HEK293T (cell line): ENCODE measurements around the gene SP5.

Source experiments
- ARNT ChIP-seq: fragments of 450-650 bp; IDR thresholded peaks from 2 replicates; pipeline ENCODE4 v1.6.1; 2017; ENCODE audit warnings: mild to moderate bottlenecking
- ELF4 ChIP-seq: fragments of 450-650 bp; IDR thresholded peaks from 2 replicates; pipeline ENCODE4 v1.6.1; 2017; ENCODE audit warnings: antibody characterized with exemption
- FOXA1 ChIP-seq: fragments of 450-650 bp; IDR thresholded peaks from 2 replicates; pipeline ENCODE4 v1.6.1; 2016; ENCODE audit warnings: mild to moderate bottlenecking

DNA sequence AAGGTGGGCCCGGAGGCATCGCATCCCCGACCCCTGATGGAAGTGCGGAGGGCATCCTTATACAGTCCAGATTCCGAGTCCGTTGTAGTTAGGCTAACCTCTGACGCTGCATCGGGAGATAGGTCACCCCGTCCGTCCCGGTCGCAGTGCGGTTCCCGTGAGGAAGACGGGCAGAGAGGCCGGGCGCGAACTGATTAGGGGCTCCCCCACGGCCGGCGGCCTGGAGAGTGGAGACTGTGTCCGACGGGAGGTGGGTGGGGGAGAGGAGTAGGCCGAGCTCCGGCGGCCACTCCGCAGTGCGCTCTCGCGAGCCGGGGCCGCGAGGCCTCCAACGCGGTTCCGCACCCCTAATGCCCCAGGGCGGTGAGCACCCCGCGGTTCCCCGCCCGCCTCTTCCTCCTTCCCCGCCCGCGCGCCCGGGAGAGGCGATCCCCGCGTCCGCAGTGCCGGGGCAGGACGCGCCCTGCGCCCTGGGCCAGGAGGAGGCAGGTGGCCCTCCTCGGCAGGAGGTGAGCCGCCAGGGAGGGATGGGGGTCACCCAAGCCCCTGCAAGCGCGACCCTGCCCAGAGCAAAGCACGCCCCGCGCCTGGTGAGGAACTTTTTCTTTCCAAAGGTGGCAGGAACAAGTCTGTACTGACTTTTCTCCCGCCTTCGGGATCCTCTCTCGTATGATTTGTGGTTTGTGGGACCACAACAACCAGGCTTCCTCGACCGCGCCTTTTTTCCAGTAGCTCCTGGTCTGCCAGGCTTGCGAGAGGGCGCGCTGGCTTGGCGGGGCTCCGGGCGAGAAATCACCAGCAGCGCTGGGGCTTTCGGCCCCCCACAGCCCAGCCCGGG lies 1.4 kb upstream of the SP5 start:
- TF ChIP-seq ARNT (no peak), FOXA1 (no peak), ELF4 (no peak)
